Spinal cord (tissue), 10 donors: ENCODE data around the gene MRAS. TPM values are rescaled to one million over a fixed set of nuclear protein-coding genes. Genes with fewer than 3 reads are reported as not detected.
"Not testable (repeated sequence)": the region's sequence is repeated elsewhere in the genome, so short reads cannot be mapped to it uniquely, and the experiment has no call there.

ENCODE experiments used
- DNase-seq, 6 donors: peaks; one replicate each; pipeline versions ENCODE4 v3.0.0 to v3.0.0-alpha.2; 2013 to 2015; ENCODE audit warnings: low spot score in 6 of 6, low read depth in 4 of 6
- H3K27ac ChIP-seq: one replicate; pipeline ENCODE4 v1.5.1; 2013; ENCODE audit warnings: low read depth, low read length, control low read depth
- H3K27me3 ChIP-seq: one replicate; pipeline ENCODE4 v1.6.1; 2013; ENCODE audit warnings: low read length; ENCODE audit not compliant: control insufficient read depth, insufficient read depth
- H3K36me3 ChIP-seq: one replicate; pipeline ENCODE4 v1.6.1; 2013; ENCODE audit warnings: low read length; ENCODE audit not compliant: control insufficient read depth, insufficient read depth
- H3K4me1 ChIP-seq: one replicate; pipeline ENCODE4 v1.6.1; 2013; ENCODE audit warnings: low read length; ENCODE audit not compliant: control insufficient read depth, insufficient read depth
- H3K4me3 ChIP-seq: one replicate; pipeline ENCODE4 v1.5.1; 2013; ENCODE audit warnings: low read depth, low read length, control low read depth
- H3K9me3 ChIP-seq: one replicate; pipeline ENCODE4 v1.6.1; 2013; ENCODE audit warnings: low read length; ENCODE audit not compliant: control insufficient read depth, insufficient read depth
- WGBS: methylation state at CpG from one replicate; pipeline ENCODE4 v1.1.5; 2013; ENCODE audit warnings: missing lambda C conversion rate; ENCODE audit not compliant: insufficient coverage; 5-methylcytosine and 5-hydroxymethylcytosine counted together
- polyA plus RNA-seq, 2 donors: library from polyadenylated mRNA; unstranded; fragments of 120-200 nt; gene quantifications; one replicate each; pipeline ENCODE4 v1.2.1, GENCODE V29; 2013; ENCODE audit not compliant: insufficient read length in 2 of 2
- total RNA-seq, 2 donors: library from RNA; depleted of rRNA in 1 of 2; stranded (reverse); fragments of 120-200 nt in 1 of 2; fragments of >200 nt in 1 of 2; gene quantifications; one replicate each; pipeline versions ENCODE4 v1.2.3 to v1.2.4, GENCODE V29; 2013 to 2014
- donor health status: healthy.

MRAS gene
- total and polyA plus RNA-seq, 4 donors, result 55.0 to 83.9 (median 81.7) TPM

- Histone ChIP-seq H3K27ac (no peak overlapping the region), H3K36me3 (no peaks in the 10 kb centered on the region), H3K27me3 (no peaks in the 10 kb centered on the region), H3K4me3 (no peak overlapping the region), H3K4me1 (no peaks in the 10 kb centered on the region), H3K9me3 (no peaks in the 10 kb centered on the region)
- no peak for DNase-seq
- 100% methylated on average over 1 of the region's 2 CpGs for WGBS
Measured at GRCh38 chr3:138424323-138424722, 75.9 kb downstream of the MRAS start.

DNA sequence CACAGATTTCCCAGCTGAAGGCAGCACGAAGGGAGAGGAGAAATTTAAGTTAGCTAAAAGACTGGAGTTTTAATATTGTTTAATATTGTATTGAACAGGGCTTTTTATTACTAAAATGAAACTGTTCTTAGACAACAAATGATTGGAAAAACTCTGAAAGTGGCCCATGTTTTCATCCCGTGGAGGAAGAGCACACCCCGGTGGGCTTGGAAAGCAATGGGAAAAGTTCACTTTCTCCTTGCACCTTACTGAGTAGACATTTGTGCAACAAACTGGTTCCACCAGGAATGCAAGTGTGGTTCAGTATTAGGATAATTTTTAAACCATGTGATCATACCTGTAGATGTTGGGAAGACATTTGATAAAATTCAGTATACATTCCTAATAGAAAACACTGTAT is 77.8 kb downstream of the MRAS start:
- Histone ChIP-seq H3K36me3 (no peaks in the 10 kb centered on the region), H3K27ac (no peak overlapping the region), H3K9me3 (no peaks in the 10 kb centered on the region), H3K4me1 (no peaks in the 10 kb centered on the region), H3K4me3 (no peak overlapping the region), H3K27me3 (no peaks in the 10 kb centered on the region)
- peak in 3 of 6 donors; percentile 39 to 69 (median 64) for DNase-seq
- WGBS, result no CpG with 5 or more reads among the region's 3 CpGs

- H3K9me3 ChIP-seq, DNase-seq, H3K27ac ChIP-seq, H3K4me3 ChIP-seq, H3K36me3 ChIP-seq, H3K4me1 ChIP-seq, H3K27me3 ChIP-seq: not testable (repeated sequence)
- WGBS, result 100% methylated on average over 1 of the region's 4 CpGs
Measured at GRCh38 chr3:138426754-138427153, 78.4 kb downstream of the MRAS start.

GRCh38 chr3:138429665-138430064 is 81.3 kb downstream of the MRAS start:
- 100% methylated on average over 3 of the region's 3 CpGs for WGBS
- no peaks in the 10 kb centered on the region for H3K36me3 ChIP-seq
- H3K27ac ChIP-seq, result no peak overlapping the region
- no peaks in the 10 kb centered on the region for H3K9me3 ChIP-seq
- peaks cover 29% of the 10 kb centered on the region for H3K27me3 ChIP-seq
- H3K4me1 ChIP-seq, result peaks cover 11% of the 10 kb centered on the region
- no peak for DNase-seq
- no peak overlapping the region for H3K4me3 ChIP-seq

GRCh38 chr3:138432576-138433240 is 84.3 kb downstream of the MRAS start:
- Histone ChIP-seq H3K9me3 (no peaks in the 10 kb centered on the region), H3K4me3 (no peak overlapping the region), H3K27ac (no peak overlapping the region), H3K27me3 (peaks cover 58% of the 10 kb centered on the region), H3K4me1 (peaks cover 23% of the 10 kb centered on the region), H3K36me3 (no peaks in the 10 kb centered on the region)
- no peak for DNase-seq
- 84% methylated on average over 2 of the region's 4 CpGs for WGBS

- Histone ChIP-seq H3K36me3 (no peaks in the 10 kb centered on the region), H3K27ac (no peak overlapping the region), H3K4me3 (no peak overlapping the region), H3K9me3 (no peaks in the 10 kb centered on the region), H3K27me3 (peaks cover 60% of the 10 kb centered on the region), H3K4me1 (peaks cover 23% of the 10 kb centered on the region)
- no peak for DNase-seq
- WGBS, result 29% methylated on average over 16 of the region's 16 CpGs
Measured at GRCh38 chr3:138433892-138434275, 85.5 kb downstream of the MRAS start.

DNA sequence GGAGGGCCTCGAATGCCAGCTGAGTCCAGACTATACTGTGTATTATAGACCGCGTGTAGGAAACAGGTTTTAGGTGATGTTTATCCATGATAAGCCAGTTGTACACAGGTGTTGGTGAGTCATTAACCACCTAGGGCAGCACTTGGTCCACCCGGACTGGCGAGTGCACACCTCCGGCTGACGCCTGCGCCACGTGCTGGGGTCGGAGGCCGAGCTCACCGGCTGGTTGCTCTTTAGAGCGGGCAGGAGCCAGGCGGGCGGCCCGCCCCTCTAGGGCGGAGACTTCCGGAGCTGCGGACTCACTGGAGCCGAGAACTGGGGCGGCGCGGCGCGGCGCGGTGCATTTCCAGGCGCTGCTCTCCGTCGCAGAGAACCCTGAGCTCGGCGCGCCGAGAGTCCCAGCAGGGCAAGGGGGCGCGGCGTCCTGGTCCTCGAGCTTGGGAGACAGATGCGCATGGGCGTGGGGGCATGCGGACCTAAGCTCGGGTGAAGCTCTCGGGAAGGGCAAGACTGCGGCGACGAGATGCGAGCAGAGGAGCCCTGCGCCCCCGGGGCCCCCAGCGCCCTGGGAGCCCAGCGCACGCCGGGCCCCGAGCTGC is 86.0 kb downstream of the MRAS start, which contains the start of gene ESYT3:
Gene ESYT3 (plus strand): TSS at position 341 of the 599 bp plus-strand sequence. CDS start 183 bp downstream, at position 524.
- Histone ChIP-seq H3K36me3 (no peaks in the 10 kb centered on the region), H3K27ac (no peak within 1 kb of the TSS), H3K9me3 (no peaks in the 10 kb centered on the region), H3K27me3 (peaks cover 64% of the 10 kb centered on the region), H3K4me1 (peaks cover 28% of the 10 kb centered on the region), H3K4me3 (peak within 1 kb of the TSS; percentile 30)
- WGBS, result 1% methylated on average over 54 of the region's 54 CpGs
- peak in 3 of 6 donors; percentile 33 to 78 (median 74) for DNase-seq

- under 1% methylated on average over 71 of the region's 78 CpGs for WGBS
- no peaks in the 10 kb centered on the region for H3K9me3 ChIP-seq
- H3K4me3 ChIP-seq, result peak overlapping the region; percentile 30
- peaks cover 29% of the 10 kb centered on the region for H3K4me1 ChIP-seq
- H3K36me3 ChIP-seq, result no peaks in the 10 kb centered on the region
- peak in 2 of 6 donors; percentile 27 to 50 for DNase-seq
- H3K27me3 ChIP-seq, result peaks cover 64% of the 10 kb centered on the region
- H3K27ac ChIP-seq, result no peak overlapping the region
Measured at GRCh38 chr3:138434875-138435772, 86.7 kb downstream of the MRAS start.

DNA sequence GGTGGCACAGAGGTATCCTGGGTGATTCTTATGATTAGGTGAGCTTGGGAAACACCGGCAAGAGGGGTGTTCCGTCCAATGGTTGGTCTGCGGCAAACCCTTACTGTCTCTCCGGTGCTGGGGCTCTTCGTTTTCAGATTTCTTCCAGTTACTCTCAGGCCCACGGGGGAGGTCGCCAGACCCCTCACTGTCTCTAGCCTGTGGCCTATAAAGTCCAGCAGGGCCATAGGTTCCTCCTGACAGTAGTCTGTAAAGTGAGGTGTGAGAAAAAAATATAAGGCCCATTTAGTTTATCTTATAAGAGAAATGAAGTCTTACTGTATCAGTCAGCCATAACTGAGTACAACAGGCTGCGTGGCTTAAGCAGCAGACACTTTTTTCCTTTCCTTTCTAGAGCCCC is 87.5 kb downstream of the MRAS start:
- H3K4me3 ChIP-seq, result no peak overlapping the region
- H3K9me3 ChIP-seq, result no peaks in the 10 kb centered on the region
- H3K36me3 ChIP-seq, result no peaks in the 10 kb centered on the region
- H3K27ac ChIP-seq, result no peak overlapping the region
- peaks cover 29% of the 10 kb centered on the region for H3K4me1 ChIP-seq
- WGBS, result 61% methylated on average over 6 of the region's 8 CpGs
- peaks cover 64% of the 10 kb centered on the region for H3K27me3 ChIP-seq
- DNase-seq, result no peak
